ENCODE data around the gene PSMB5. TPM values are rescaled to one million over a fixed set of nuclear protein-coding genes. Genes with fewer than 3 reads are reported as not detected.

Gene PSMB5
- total RNA-seq, 1 donor from 2014 or later: 289 TPM

- Mint-ChIP-seq H3K9me3 (ENCODE audit: unreplicated experiment) (peaks cover 22% of the 10 kb centered on the region), H3K4me3 (ENCODE audit: unreplicated experiment) (peak overlapping the region; percentile 9), H3K27ac (ENCODE audit: unreplicated experiment) (peak overlapping the region; percentile 60), H3K4me1 (ENCODE audit: low read depth, unreplicated experiment) (peaks cover 40% of the 10 kb centered on the region), H3K27me3 (ENCODE audit: unreplicated experiment) (peaks cover 7% of the 10 kb centered on the region), H3K36me3 (ENCODE audit: unreplicated experiment) (peaks cover 7% of the 10 kb centered on the region)
- DNase-seq: no peak
- TF ChIP-seq CTCF (IDR thresholded peaks at IDR 0.05; ENCODE audit: partially characterized antibody, unreplicated experiment): no peak
These were observed 5.9 kb downstream of the PSMB5 start for GRCh38 chr14:23028799-23029198.

- H3K4me3 Mint-ChIP-seq (ENCODE audit: unreplicated experiment): peak overlapping the region; percentile 84
- TF ChIP-seq CTCF (IDR thresholded peaks at IDR 0.05; ENCODE audit: partially characterized antibody, unreplicated experiment): no peak
- peaks cover 22% of the 10 kb centered on the region for H3K9me3 Mint-ChIP-seq (ENCODE audit: unreplicated experiment)
- no peaks in the 10 kb centered on the region for H3K36me3 Mint-ChIP-seq (ENCODE audit: unreplicated experiment)
- peaks cover 61% of the 10 kb centered on the region for H3K4me1 Mint-ChIP-seq (ENCODE audit: low read depth, unreplicated experiment)
- H3K27me3 Mint-ChIP-seq (ENCODE audit: unreplicated experiment): peaks cover 7% of the 10 kb centered on the region
- DNase-seq: peak; percentile 43
- peak overlapping the region; percentile 100 for H3K27ac Mint-ChIP-seq (ENCODE audit: unreplicated experiment)
These were observed 9.4 kb downstream of the PSMB5 start for GRCh38 chr14:23025151-23025814.

GRCh38 chr14:23024612-23025075, 10.1 kb downstream of the PSMB5 start:
- Mint-ChIP-seq H3K36me3 (ENCODE audit: unreplicated experiment) (no peaks in the 10 kb centered on the region), H3K9me3 (ENCODE audit: unreplicated experiment) (peaks cover 22% of the 10 kb centered on the region), H3K27me3 (ENCODE audit: unreplicated experiment) (peaks cover 7% of the 10 kb centered on the region), H3K4me3 (ENCODE audit: unreplicated experiment) (peak overlapping the region; percentile 84), H3K27ac (ENCODE audit: unreplicated experiment) (peak overlapping the region; percentile 100), H3K4me1 (ENCODE audit: low read depth, unreplicated experiment) (peaks cover 61% of the 10 kb centered on the region)
- no peak for TF ChIP-seq CTCF (IDR thresholded peaks at IDR 0.05; ENCODE audit: partially characterized antibody, unreplicated experiment)
- DNase-seq: peak; percentile 56

- H3K4me1 Mint-ChIP-seq (ENCODE audit: low read depth, unreplicated experiment): peaks cover 58% of the 10 kb centered on the region
These were observed 10.9 kb downstream of the PSMB5 start for GRCh38 chr14:23023795-23024152.

More at GRCh38 chr14:23023795-23024152, 10.9 kb downstream of the PSMB5 start:
- no peak for DNase-seq
- peaks cover 20% of the 10 kb centered on the region for H3K9me3 Mint-ChIP-seq (ENCODE audit: unreplicated experiment)
- H3K27me3 Mint-ChIP-seq (ENCODE audit: unreplicated experiment): peaks cover 7% of the 10 kb centered on the region
- H3K27ac Mint-ChIP-seq (ENCODE audit: unreplicated experiment): peak overlapping the region; percentile 100
- TF ChIP-seq CTCF (IDR thresholded peaks at IDR 0.05; ENCODE audit: partially characterized antibody, unreplicated experiment): no peak
- no peaks in the 10 kb centered on the region for H3K36me3 Mint-ChIP-seq (ENCODE audit: unreplicated experiment)
- H3K4me3 Mint-ChIP-seq (ENCODE audit: unreplicated experiment): peak overlapping the region; percentile 84
